Endothelial cell of umbilical vein (primary cell): ENCODE measurements around the gene HOXA1. TPM values are rescaled to one million over a fixed set of nuclear protein-coding genes. Genes with fewer than 3 reads are reported as not detected.

Source experiments
- BruUV-seq: library from RNA; stranded (reverse); fragments of 400-500 nt; replicated peaks from 2 replicates; lab custom pipeline; 2021; lab: Mats Ljungman, UMichigan
- CTCF ChIA-PET: fragments of 300-600, 350-600 bp; sonication (Branson Sonifier 250); formaldehyde crosslinking; loops from one replicate; lab custom pipeline; 2021; ENCODE audit warnings: antibody characterized with exemption, inconsistent platforms; lab: Charles Lee
- POLR2A ChIA-PET: fragments of 300-600, 350-600 bp; sonication (Branson Sonifier 250); formaldehyde crosslinking; loops from one replicate; lab custom pipeline; 2021; ENCODE audit warnings: antibody characterized with exemption, inconsistent platforms; lab: Charles Lee
- DNase-seq: peaks from one replicate; pipeline ENCODE4 v3.0.0-alpha.2; 2011; ENCODE audit warnings: low read depth, low spot score
- FAIRE-seq: peaks from 2 replicates; lab custom pipeline; 2011; peaks lifted over from hg19 to GRCh38; lab: Jason Lieb, UNC
- H2AFZ ChIP-seq: 2 replicates; pipeline ENCODE4 v1.6.0; 2012; ENCODE audit warnings: low read depth, low read length, control low read depth, inconsistent platforms
- H3K27ac ChIP-seq: 2 replicates; pipeline ENCODE4 v1.5.1; 2011; ENCODE audit warnings: low read depth, mild to moderate bottlenecking, control low read depth, low read length, moderate library complexity; ENCODE audit not compliant: insufficient read depth
- H3K27me3 ChIP-seq, 2 experiments: 2 replicates each; pipeline versions ENCODE4 v1.6.0 to v1.6.1; 2011; ENCODE audit warnings: low read length in 2 of 2, mixed read lengths in 1 of 2; ENCODE audit not compliant: control insufficient read depth in 2 of 2, insufficient read depth in 2 of 2
- H3K36me3 ChIP-seq, 2 experiments: 2 replicates in 1 of 2; 3 replicates in 1 of 2; pipeline ENCODE4 v1.5.1; 2011; ENCODE audit warnings: low read length in 2 of 2, mild to moderate bottlenecking in 1 of 2, moderate library complexity in 1 of 2; ENCODE audit not compliant: control insufficient read depth in 2 of 2, insufficient read depth in 2 of 2; ENCODE audit errors: extremely low read depth in 1 of 2
- H3K4me1 ChIP-seq: 3 replicates; pipeline ENCODE4 v1.5.1; 2011; ENCODE audit warnings: mild to moderate bottlenecking, low read length; ENCODE audit not compliant: control insufficient read depth, insufficient read depth; ENCODE audit errors: extremely low read depth
- H3K4me2 ChIP-seq: 2 replicates; pipeline ENCODE4 v1.6.1; 2011; ENCODE audit warnings: low read length, control low read depth, mixed read lengths; ENCODE audit not compliant: insufficient read depth
- H3K4me3 ChIP-seq, 3 experiments: fragments of 200-600 bp in 1 of 3; sonication (generic), shearing (Covaris generic) in 1 of 3; replicated peaks in 1 of 3; 2 replicates each; pipeline ENCODE4 v1.5.1; 2011 to 2016; ENCODE audit warnings: control low read depth in 3 of 3, low read length in 3 of 3, mild to moderate bottlenecking in 2 of 3, inconsistent platforms in 1 of 3, low read depth in 1 of 3, moderate library complexity in 1 of 3; ENCODE audit not compliant: insufficient read depth in 1 of 3
- H3K79me2 ChIP-seq: 2 replicates; pipeline ENCODE4 v1.6.0; 2012; ENCODE audit warnings: low read length, inconsistent platforms; ENCODE audit not compliant: control insufficient read depth, insufficient read depth
- H3K9ac ChIP-seq: replicated peaks from 2 replicates; pipeline ENCODE3; 2011; ENCODE audit warnings: low read length, control low read depth; ENCODE audit not compliant: insufficient read depth; ENCODE audit errors: extremely low read depth
- H3K9me1 ChIP-seq: replicated peaks from 3 replicates; pipeline ENCODE4 v1.6.0; 2011; ENCODE audit warnings: mild to moderate bottlenecking, low read length; ENCODE audit not compliant: control insufficient read depth, insufficient read depth; ENCODE audit errors: extremely low read depth
- H3K9me3 ChIP-seq: replicated peaks from 2 replicates; pipeline ENCODE4 v1.5.1; 2012; ENCODE audit warnings: low read length, inconsistent platforms; ENCODE audit not compliant: control insufficient read depth, insufficient read depth
- H4K20me1 ChIP-seq: replicated peaks from 2 replicates; pipeline ENCODE3; 2011; ENCODE audit warnings: mild to moderate bottlenecking, low read length; ENCODE audit not compliant: control insufficient read depth, insufficient read depth; ENCODE audit errors: extremely low read depth
- CTCF ChIP-seq, 2 donors: IDR thresholded peaks; 1 replicate in 1 of 2; 2 replicates in 1 of 2; pipeline ENCODE4 v1.5.1; 2011; ENCODE audit warnings: low read length in 2 of 2, mild to moderate bottlenecking in 2 of 2, moderate library complexity in 2 of 2, control low read depth in 1 of 2, inconsistent platforms in 1 of 2, low read depth in 1 of 2; ENCODE audit not compliant: insufficient read depth in 1 of 2; ENCODE audit errors: extremely low read depth in 1 of 2
- EZH2 ChIP-seq: IDR thresholded peaks from 2 replicates; pipeline ENCODE4 v1.6.1; 2012; ENCODE audit warnings: borderline replicate concordance, low read depth, mild to moderate bottlenecking, moderate library complexity, low read length, inconsistent platforms; ENCODE audit not compliant: severe bottlenecking
- FOS ChIP-seq: IDR thresholded peaks from 2 replicates; pipeline ENCODE4 v1.6.1; 2011; ENCODE audit warnings: mild to moderate bottlenecking, low read length, moderate library complexity, borderline replicate concordance; ENCODE audit not compliant: insufficient read depth
- GATA2 ChIP-seq: IDR thresholded peaks from 2 replicates; pipeline ENCODE4 v1.7.0; 2011; ENCODE audit warnings: low read depth, mild to moderate bottlenecking, moderate library complexity, mixed read lengths, low read length; ENCODE audit not compliant: insufficient read length, insufficient read depth
- JUN ChIP-seq: IDR thresholded peaks from 2 replicates; pipeline ENCODE4 v1.6.1; 2011; ENCODE audit warnings: borderline replicate concordance, low read depth; ENCODE audit not compliant: insufficient read length, insufficient read depth
- MYC ChIP-seq: IDR thresholded peaks from one replicate; pipeline ENCODE4 v1.6.1; 2011; ENCODE audit warnings: mild to moderate bottlenecking, low read depth, low read length
- POLR2A ChIP-seq: IDR thresholded peaks from 2 replicates; pipeline ENCODE4 v1.6.1; 2012; ENCODE audit warnings: low read depth, mild to moderate bottlenecking, control low read depth, low read length
- POLR2AphosphoS5 ChIP-seq: IDR thresholded peaks from 2 replicates; pipeline ENCODE4 v1.6.1; 2012; ENCODE audit warnings: low read depth, mild to moderate bottlenecking, control low read depth, low read length, moderate library complexity; ENCODE audit not compliant: insufficient read depth
- dilution Hi-C: fragments of 300-500 bp; cut with MboI; formaldehyde crosslinking; loops from one replicate; pipeline ENCODE4 v1.15.0; 2019; ENCODE audit warnings: low sequenced_read_pairs; ENCODE audit not compliant: extremely low pct_ligation_motif_present
- intact Hi-C: fragments of 100-400 bp; cut with micrococcal nuclease; formaldehyde crosslinking; loops from one replicate; pipeline ENCODE4 v1.10.0; 2022
- polyA plus RNA-seq, 4 experiments: library from polyadenylated mRNA; depleted of rRNA in 3 of 4; stranded (reverse) in 3 of 4; unstranded in 1 of 4; fragments of >200 nt; gene quantifications; 2 replicates each; pipeline versions ENCODE4 v1.2.1 to v1.2.3, GENCODE V29; 2011 to 2012; ENCODE audit warnings: missing spikeins in 1 of 4
- total RNA-seq: library from RNA; stranded (reverse); gene quantifications from 2 replicates; pipeline ENCODE4 v1.2.3, GENCODE V29; 2021
- TF ChIP-seq, protein P1 (sequence below): IDR thresholded peaks from 2 replicates; pipeline ENCODE4 v1.6.1; 2011; ENCODE audit not compliant: insufficient read depth, insufficient read length

The HOXA1 gene
- total and polyA plus RNA-seq, 2 donors (not counting 3 experiments of a cell fraction or from before 2014, with no cell fraction given): 1.2 to 2.4 TPM

- Histone ChIP-seq H3K4me3 (peak overlapping the region; percentile 50 to 91 (median 91)), H3K27me3 (no peaks in the 10 kb centered on the region), H3K9ac (peak overlapping the region; percentile 97), H3K9me1 (no peaks in the 10 kb centered on the region), H4K20me1 (no peaks in the 10 kb centered on the region), H3K27ac (peak overlapping the region; percentile 96), H3K36me3 (peaks cover 0 to 3% of the 10 kb centered on the region in 2 experiments), H3K4me2 (peak overlapping the region; percentile 97), H2AFZ (no peak overlapping the region), H3K4me1 (peaks cover 73% of the 10 kb centered on the region), H3K79me2 (peaks cover 90% of the 10 kb centered on the region), H3K9me3 (no peaks in the 10 kb centered on the region)
- DNase-seq (no peak), FAIRE-seq (peak; percentile 57)
- BruUV-seq: no TSS peak
- ChIA-PET CTCF (interaction anchor here (0.8 to 9.1 kb wide), 14 partner anchors 8 to 433 kb away, joined by 3 to 70 read pairs (median 4); partner anchors contain the start of genes HOXA1, HOXA3 and HOXA5), POLR2A (interaction anchor here (1.2 to 1.3 kb wide), 2 partner anchors 9 to 16 kb away, joined by 5 to 6 read pairs; no protein-coding TSS in a partner anchor)
- dilution Hi-C loops (no loop called here), intact Hi-C loops (loop anchor here (1.0 to 10.0 kb wide), 3 partner anchors 9 to 960 kb away; partner anchors contain the start of gene NFE2L3)
- TF ChIP-seq CTCF (IDR thresholded peaks at IDR 0.05; ENCODE audit: extremely low read depth in 1 of 2, insufficient read depth in 1 of 2, low read depth in 1 of 2, low read length in 2 of 2) (no peak), FOS (no peak), POLR2AphosphoS5 (no peak), GATA2 (no peak), EZH2 (no peak), JUN (no peak), POLR2A (no peak), MYC (no peak)
- TF ChIP-seq, protein P1, sequence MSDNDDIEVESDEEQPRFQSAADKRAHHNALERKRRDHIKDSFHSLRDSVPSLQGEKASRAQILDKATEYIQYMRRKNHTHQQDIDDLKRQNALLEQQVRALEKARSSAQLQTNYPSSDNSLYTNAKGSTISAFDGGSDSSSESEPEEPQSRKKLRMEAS: no peak
Measured at GRCh38 chr7:27114881-27115220, 19.1 kb upstream of the HOXA1 start.
